Ecto neural progenitor cell (in vitro differentiated cells): ENCODE measurements around the gene PRKAR2A.
"Not testable (repeated sequence)": the region's sequence is repeated elsewhere in the genome, so short reads cannot be mapped to it uniquely, and the experiment has no call there.

Source experiments
- DNase-seq: peaks from one replicate; pipeline ENCODE4 v3.0.0-alpha.2; 2018; ENCODE audit warnings: low spot score

The PRKAR2A gene

DNA sequence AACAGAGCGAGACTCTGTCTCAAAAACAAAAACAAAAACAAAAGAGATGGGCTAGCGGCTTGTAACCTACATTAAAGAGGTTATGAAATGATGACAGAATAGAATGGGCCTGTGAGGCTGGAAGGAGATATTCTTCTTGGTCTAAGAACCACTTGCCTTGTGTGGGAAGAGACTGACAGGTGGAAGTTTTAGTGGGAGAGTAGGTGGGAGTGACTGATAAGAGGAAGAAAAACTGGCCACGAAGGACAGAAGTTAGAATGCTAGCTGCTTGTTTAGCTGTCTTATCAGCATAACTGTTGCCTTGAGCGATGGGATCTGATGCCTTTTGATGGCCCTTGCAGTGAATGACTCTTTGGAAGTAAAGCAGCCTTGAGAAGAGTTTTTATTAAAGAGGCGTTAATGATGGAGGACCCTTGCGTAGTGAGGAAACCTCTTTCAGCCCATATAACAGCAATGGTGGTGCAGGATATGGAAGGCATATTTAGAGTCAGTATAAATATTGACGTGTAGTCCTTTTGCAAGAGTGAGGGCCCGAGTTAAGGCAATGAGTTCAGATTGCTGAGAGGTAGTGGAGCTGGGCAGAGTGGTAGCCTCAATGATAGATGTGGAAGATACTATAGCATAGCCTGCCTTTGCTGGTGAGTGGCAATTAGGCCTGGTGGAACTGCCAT lies 122.4 kb downstream of the PRKAR2A start:
- not testable (repeated sequence) for DNase-seq

DNA sequence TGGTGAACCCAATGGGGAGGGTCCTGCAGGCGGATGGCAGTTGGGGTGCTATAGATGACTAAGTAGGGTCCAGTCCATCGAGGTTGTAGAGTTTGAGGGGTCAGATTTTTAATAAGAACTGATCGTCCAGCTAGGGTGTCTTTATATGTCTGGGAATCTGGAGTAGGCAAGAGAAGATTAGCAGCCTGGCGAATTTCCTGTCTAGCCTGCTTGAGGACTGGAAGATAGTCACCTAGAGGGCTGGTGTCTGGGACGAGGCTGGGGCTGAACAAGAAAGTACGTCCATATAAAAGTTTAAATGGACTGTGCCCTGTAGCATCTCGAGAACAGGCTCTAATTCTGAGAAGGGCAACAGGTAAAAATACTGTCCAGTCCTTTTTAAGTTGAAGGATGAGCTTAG lies 123.9 kb downstream of the PRKAR2A start:
- no peak for DNase-seq

DNA sequence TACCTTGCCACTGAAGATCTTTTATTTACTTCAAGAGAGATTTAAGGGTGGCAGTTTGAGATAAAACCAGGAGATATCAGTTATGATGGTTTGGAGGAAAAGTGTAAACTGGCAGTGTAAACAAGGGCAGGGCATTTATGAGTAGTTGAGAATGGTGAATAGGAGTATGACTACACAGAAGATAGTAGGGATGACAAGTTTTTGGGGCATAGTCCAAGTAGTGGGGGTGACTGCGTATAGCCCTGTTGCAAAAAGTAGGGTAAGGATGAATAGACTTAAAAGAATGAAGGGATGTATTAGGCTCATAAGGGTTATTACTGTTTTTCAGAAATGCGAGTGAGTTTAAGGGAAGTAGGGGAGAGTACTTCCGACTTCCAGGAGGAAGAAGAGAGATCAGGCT lies 124.4 kb downstream of the PRKAR2A start:
- DNase-seq = not testable (repeated sequence)

DNA sequence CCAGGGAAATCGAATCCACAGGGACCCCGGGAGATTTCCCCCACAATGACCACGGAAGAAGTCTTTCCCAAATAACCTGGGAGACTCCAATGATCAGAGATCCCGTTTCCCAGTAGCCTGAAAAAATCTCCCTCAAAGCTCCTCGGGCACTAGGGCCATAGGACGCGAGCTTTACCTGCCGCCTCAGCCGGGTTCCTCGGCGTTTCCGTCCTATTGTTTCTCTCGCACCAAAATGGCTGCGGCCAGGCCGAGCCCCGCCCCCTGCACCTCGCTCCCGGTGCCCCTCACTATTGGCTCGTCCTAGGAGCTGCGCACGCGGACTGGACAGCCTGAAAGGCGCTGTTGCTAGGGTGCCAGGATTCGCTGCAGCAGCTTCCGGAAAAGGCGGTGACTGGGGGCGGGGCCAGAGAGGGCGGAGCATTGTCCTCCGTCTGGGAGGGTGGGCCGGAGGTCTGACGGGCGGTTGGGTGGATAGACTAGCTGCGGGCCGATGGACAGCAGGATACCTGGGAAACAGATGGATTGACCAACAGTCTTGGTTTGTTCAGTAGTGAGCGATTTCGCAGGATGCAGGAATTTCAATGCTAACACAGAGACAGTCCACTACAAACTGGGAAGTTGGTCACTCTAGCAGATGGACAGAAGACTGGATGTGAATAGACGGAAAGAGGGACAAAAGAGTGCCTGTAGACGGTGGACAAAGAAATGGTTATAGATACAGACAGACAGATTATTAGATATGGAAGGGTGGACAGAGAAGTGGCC lies 130.5 kb downstream of the PRKAR2A start, which contains the start of gene IP6K2:
TSS of gene IP6K2 (minus strand) at position 240 of the 765 bp plus-strand sequence. CDS start 21,930 bp downstream, outside the sequence.
- peak; percentile 99 for DNase-seq

DNA sequence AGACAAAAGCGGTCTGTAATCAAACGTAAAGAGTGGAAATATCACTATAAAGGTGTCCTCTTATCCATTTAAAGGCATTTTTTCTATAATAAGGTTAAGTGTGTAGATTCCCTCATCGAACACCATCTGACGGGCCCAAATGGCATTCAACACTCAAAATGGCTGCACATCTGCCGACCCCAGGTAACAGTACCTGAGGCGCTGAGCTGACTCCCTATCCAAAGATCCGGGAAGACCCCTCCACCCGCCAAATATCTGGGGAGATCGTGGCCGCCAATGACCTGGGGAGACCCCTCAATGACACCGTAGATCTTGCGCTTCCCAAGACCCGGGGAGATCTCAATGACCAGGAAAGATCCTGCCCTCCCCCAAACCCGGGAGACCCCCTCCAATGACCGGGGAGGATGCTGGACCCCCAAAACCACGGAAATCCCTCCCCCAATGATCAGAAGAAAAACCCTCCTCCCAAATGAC lies 131.1 kb downstream of the PRKAR2A start:
- DNase-seq = no peak

DNA sequence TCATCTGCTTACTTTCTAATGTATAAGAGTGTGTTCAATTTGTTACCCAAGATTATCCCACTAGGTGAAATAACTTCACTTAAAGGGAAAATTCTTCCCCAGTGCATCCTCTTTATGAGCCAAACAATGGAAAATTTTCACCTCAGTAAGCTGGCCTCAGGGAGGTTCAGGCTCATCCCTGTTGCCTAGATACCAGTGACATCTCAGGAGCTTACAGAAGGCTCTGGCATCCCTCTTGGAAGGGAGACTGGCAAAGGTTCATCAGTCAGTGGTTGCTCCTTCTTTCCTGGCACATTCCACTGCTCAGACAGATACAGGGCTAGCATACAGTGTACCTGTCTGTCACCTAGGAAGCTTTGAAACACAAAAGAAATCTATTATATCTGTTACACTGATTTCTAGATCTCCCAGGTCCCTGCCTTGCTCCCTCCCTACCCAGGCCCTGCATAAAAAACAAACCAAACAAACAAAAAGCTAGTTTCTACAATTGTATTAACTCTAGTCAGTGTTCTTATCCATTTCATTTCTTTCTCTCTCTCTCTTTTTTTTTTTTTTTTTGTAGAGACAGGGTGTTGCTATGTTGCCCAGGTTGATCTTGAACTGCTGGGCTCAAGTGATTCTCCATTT lies 132.4 kb downstream of the PRKAR2A start:
- DNase-seq = no peak

DNA sequence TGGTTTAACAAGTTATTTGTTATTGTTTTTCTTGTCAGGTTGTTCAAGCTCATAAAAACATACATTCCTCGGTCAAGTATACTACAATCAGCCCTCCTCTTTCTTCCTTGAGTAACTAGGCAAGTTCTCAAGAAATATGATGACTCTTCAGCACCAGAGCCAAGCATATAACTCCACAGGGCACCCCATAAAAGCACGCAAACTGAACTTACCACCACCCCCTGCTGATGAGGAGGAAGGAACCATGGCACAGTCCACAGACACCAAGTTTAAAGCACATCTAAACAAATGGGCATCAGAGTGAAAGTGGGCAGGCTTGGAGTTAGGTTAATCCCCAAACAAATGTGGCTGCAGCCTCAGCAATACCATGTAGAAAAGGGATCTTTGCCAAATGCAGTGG lies 135.9 kb downstream of the PRKAR2A start:
- DNase-seq = no peak

DNA sequence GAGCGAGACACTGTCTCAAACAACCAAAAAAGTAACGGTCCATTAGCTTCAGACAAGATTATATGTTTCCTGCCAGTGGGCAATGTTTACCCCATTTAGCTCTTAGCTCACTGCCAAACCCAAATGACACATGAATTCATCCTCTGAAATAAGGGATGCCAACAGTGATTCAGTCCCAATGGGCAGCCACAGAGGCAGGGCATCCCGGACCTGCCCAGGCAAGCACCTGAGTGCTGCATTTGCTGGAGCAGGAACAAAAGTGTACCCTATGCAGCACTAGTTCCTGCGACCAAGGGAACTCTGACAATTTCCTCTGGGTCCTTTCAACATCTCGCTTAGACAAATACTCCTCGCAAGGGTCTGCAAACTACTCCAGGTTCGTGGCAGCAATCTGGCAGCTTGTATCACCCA lies 138.6 kb downstream of the PRKAR2A start:
- no peak for DNase-seq

DNA sequence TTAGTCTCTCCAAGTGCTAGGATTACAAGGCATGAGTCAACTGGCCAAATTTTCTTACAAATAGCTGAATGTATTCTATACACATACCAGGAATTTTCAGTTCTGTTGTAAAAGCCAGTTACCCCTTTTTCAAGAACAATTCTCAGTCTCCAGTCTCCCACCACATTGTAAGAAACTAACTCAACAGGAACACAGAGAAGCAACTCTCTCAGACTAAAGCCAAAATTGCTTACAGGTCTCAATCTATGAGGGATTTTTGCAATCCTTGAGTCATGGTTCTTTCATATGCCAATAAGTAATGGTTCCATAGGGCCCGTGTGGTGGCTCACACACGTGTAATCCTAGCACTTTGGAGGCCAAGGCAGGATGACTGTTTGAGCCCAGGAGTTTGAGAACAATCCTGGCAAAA lies 139.2 kb downstream of the PRKAR2A start:
- no peak for DNase-seq

DNA sequence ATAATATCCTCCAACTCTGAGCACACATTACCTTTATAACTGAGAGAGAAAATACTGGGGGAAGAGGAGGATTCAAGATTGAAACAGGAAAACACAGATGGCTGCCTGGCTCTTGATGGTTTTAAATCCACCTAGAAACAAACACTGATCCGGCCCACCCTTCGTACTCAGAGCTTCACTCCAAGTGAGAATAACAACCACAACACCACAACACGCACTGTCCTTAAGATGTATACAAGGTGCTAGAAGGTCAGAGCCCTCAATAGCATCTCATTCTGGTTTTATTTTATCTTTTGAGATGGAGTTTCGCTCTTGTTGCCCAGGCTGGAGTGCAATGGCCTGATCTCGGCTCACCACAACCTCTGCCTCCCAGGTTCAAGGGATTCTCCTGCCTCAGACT lies 140.5 kb downstream of the PRKAR2A start:
- no peak for DNase-seq

DNA sequence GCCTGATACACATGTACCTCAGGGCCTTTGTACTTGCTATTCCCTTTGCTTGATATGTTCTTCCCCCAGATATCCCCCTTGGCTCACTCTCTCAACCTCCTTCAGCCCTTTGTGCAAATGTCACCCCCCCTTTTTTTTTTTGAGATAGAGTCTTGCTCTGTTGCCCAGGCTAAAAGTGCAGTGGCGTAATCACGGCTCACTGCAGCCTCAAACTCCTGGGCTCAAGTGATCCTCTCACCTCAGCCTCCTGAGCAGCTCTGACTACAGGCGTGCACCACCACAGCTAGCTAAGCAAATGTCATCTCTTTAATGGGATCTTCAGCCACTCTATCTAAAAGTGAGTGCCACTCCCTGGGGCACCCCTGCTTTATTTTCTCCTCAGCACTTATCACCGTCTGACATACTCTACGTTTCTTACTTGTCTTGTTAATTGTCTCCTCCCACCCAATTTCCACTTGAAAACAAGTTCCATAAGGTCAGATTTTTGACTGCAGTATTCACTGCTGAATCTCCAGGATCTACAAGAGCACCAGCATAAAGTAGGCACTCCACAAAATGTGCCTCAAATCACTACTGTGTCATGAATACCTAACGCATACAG lies 145.3 kb downstream of the PRKAR2A start:
- no peak for DNase-seq

DNA sequence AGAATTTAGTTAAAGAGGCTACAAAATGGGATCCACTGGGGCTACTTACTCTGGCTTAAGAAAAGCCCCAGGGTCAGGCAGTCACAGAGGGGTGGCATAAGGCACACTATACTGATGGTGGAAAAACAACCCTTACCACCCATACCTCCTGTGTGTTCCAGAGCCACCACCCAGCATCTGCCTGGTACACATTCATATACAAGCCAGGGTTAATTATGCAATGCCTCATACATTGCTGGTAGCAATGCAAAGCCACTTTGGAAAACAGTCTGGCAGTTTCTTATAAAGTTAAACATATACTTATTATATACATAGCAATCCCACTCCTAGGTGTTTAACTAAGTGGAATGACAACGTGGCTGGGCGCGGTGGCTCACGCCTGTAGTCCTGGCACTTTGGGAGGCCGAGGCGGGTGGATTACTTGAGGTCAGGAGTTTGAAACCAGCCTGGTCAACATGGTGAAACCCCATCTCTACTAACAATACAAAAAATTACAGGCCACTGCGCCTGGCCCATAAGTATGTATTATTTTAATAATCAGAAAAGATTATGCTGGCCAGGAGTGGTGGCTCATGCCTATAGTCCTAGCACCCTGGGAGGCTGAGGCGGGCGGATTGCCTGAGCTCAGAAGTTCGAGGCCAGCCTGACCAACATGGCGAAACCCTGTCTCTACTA lies 146.8 kb downstream of the PRKAR2A start:
- DNase-seq = no peak

DNA sequence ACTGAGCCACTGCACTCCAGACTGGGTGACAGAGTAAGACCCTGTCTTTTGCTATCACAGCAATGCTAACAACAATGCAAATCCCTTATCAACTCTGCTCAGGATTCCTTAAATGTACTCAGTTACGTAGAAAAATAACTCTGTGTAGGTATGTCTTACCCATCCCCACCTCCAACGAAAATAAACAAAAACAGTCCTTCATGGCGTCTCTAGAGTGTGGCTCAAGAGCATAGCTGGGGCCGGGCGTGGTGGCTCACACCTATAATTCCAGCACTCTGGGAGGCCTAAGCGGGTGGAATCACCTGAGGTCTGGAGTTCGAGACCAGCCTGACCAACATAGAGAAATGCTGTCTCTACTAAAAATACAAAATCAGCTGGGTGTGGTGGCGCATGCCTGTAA lies 148.8 kb downstream of the PRKAR2A start:
- no peak for DNase-seq

DNA sequence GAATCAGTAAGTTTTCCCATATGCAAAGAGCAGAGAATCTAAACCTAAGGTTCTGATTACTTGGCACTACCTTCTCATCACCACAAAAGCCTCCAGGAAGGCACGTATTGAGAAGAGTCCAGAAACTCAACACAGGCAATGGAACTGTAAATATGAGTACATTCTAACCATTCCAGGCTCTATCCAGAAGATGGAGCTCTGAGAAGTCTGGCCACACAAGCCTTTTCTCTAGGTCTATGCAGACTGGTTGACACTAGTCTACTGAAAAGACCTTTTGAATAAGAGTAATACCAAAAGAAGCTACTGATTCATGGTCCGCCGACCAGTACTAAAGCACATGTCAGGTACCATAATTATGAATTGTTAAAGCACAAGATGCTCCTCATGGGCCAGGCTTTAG lies 149.7 kb downstream of the PRKAR2A start:
- DNase-seq = no peak

DNA sequence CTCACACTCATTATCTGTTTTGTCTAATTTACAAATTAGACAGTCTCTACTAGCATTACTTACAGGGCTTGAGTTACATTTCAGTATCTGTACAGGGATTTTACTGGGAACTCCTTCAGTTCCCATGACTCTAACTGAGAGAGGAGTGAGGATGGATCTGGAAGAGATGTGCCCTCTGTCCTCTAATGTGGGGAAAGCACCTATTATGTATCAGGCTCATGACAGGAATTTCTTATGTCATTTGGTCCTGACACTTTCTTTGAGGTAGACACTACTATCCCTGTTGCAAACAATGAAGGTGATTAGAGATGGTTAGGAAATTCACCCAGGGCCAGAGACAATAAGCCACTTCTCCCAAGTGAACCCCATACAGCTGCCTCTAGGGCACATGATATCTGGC lies 151.1 kb downstream of the PRKAR2A start:
- no peak for DNase-seq
